CD4-positive, CD25-positive, alpha-beta regulatory T cell (primary cell): ENCODE results near the gene PLA2G2F. TPM values are rescaled to one million over a fixed set of nuclear protein-coding genes. Genes with fewer than 3 reads are reported as not detected.

Experiments
- ATAC-seq, 2 donors: fragments of 150-1000 bp; cut with Tn5 transposase; one replicate each; pipeline ENCODE4 v1.10.0; 2021; ENCODE audit warnings: low read depth in 2 of 2, moderate number of reproducible peaks in 2 of 2, moderate library complexity in 1 of 2
- DNase-seq, 3 donors: peaks; one replicate each; pipeline versions ENCODE4 v3.0.0 to v3.0.0-alpha.2; 2012 to 2022; ENCODE audit warnings: mixed read lengths in 1 of 3
- H3K27ac ChIP-seq: one replicate; pipeline ENCODE4 v1.7.0; 2013; ENCODE audit warnings: mild to moderate bottlenecking, low read length; ENCODE audit not compliant: insufficient read depth, poor library complexity, severe bottlenecking
- H3K27me3 ChIP-seq: one replicate; pipeline ENCODE4 v1.7.0; 2013; ENCODE audit warnings: low read length; ENCODE audit not compliant: control insufficient read depth, insufficient read depth
- H3K36me3 ChIP-seq: one replicate; pipeline ENCODE4 v1.7.0; 2013; ENCODE audit warnings: mild to moderate bottlenecking, low read length, moderate library complexity; ENCODE audit not compliant: control insufficient read depth, insufficient read depth
- H3K4me1 ChIP-seq: 2 replicates; pipeline ENCODE4 v1.7.0; 2013; ENCODE audit warnings: mild to moderate bottlenecking, low read length; ENCODE audit not compliant: insufficient read depth, control insufficient read depth, poor library complexity, severe bottlenecking
- H3K4me3 ChIP-seq: one replicate; pipeline ENCODE4 v1.7.0; 2013; ENCODE audit warnings: low read depth, mild to moderate bottlenecking, low read length, moderate library complexity
- H3K9me3 ChIP-seq, 2 experiments: 1 replicate in 1 of 2; 2 replicates in 1 of 2; pipeline ENCODE4 v1.7.0; 2013; ENCODE audit warnings: low read length in 2 of 2, mild to moderate bottlenecking in 1 of 2, moderate library complexity in 1 of 2; ENCODE audit not compliant: control insufficient read depth in 2 of 2
- H3K27ac Mint-ChIP-seq, 3 donors: one replicate each; pipeline ENCODE4 v1.8.0; 2020 to 2022; ENCODE audit warnings: mild to moderate bottlenecking in 3 of 3, mixed read lengths in 3 of 3, moderate library complexity in 2 of 3
- H3K27me3 Mint-ChIP-seq: one replicate; pipeline ENCODE4 v1.8.0; 2022; ENCODE audit warnings: mild to moderate bottlenecking, mixed read lengths
- H3K36me3 Mint-ChIP-seq: one replicate; pipeline ENCODE4 v1.8.0; 2020; ENCODE audit warnings: mixed read lengths
- H3K4me1 Mint-ChIP-seq, 4 donors: one replicate each; pipeline ENCODE4 v1.8.0; 2020 to 2022; ENCODE audit warnings: mixed read lengths in 4 of 4, mild to moderate bottlenecking in 1 of 4
- H3K4me3 Mint-ChIP-seq, 4 donors: one replicate each; pipeline ENCODE4 v1.8.0; 2020 to 2022; ENCODE audit warnings: mild to moderate bottlenecking in 4 of 4, mixed read lengths in 4 of 4, moderate library complexity in 3 of 4
- H3K9me3 Mint-ChIP-seq, 7 donors: one replicate each; pipeline ENCODE4 v1.8.0; 2020 to 2022; ENCODE audit warnings: mixed read lengths in 7 of 7, mild to moderate bottlenecking in 3 of 7, moderate library complexity in 2 of 7
- polyA plus RNA-seq, 4 donors: library from polyadenylated mRNA; unstranded; fragments of 300-500 nt; fragmentation: Illumina TruSeq; gene quantifications; one replicate each; pipeline ENCODE4 v1.2.3, GENCODE V29; 2021
- total RNA-seq: library from RNA; stranded (reverse); gene quantifications from one replicate; pipeline ENCODE4 v1.2.3, GENCODE V29; 2022

Gene PLA2G2F
- total and polyA plus RNA-seq, 5 donors from 2014 or later = not detected

DNA sequence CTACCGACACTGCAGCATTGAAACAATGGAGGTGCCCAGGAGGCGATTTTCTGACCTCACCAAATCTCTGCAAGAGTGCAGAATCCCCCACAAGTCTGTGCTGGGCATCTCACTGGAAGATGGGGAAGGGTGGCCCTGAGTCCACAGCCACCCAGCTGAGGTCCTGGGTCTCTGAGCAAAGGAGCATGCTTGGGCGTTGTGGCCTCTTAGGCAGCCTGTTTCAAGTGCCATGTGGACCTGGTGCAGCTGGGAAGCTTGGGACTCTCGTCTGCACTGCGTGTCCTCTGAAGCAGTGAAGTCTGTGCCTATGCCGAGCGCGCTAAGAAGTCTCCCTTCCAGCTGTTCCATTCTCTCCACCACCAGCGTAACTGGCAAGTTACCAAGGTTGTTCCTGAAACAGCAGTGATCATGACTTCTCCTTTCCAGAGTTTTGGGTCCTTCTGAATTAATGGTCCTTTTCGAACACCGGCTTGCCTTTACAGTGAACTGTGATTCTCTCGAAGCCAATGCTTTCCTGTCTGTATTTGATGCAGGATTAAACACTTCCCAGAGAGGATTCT is 52.2 kb downstream of the PLA2G2F start:
- no peaks in the 10 kb centered on the region for H3K27me3 ChIP-seq
- peaks cover 8% of the 10 kb centered on the region for H3K27me3 Mint-ChIP-seq
- ATAC-seq (no peak), DNase-seq (no peak)
- no peaks in the 10 kb centered on the region for H3K36me3 Mint-ChIP-seq
- H3K4me3 ChIP-seq = no peak overlapping the region
- peak overlapping the region in 1 of 3 donors; percentile 47 for H3K27ac Mint-ChIP-seq
- H3K4me1 ChIP-seq = peaks cover 11% of the 10 kb centered on the region
- no peak overlapping the region for H3K4me3 Mint-ChIP-seq
- no peaks in the 10 kb centered on the region for H3K36me3 ChIP-seq
- H3K9me3 ChIP-seq = no peaks in the 10 kb centered on the region
- no peak overlapping the region for H3K27ac ChIP-seq
- peaks cover 0 to 23% (median 17%) of the 10 kb centered on the region in 4 donors for H3K4me1 Mint-ChIP-seq
- no peaks in the 10 kb centered on the region for H3K9me3 Mint-ChIP-seq

DNA sequence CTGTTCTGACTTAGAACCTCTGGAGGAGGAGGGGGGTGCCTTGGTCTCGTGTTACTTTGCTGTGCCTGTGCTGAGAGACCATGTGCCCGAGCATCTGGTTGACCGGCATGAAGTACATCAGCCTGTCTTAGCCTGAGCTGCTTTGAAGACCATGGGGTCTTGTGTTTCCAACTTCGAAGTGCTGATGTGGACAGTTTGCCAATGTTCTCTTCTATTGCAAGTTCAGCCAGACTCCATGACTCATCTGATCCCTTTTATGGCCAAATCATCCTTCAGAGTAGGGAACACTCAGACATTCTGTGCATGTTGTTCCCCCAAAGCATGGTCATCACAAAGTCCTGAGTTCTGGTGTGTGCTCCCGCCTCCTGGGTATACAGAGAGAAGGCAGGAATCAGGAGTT is 53.2 kb downstream of the PLA2G2F start:
- H3K27me3 Mint-ChIP-seq = peaks cover 12% of the 10 kb centered on the region

DNA sequence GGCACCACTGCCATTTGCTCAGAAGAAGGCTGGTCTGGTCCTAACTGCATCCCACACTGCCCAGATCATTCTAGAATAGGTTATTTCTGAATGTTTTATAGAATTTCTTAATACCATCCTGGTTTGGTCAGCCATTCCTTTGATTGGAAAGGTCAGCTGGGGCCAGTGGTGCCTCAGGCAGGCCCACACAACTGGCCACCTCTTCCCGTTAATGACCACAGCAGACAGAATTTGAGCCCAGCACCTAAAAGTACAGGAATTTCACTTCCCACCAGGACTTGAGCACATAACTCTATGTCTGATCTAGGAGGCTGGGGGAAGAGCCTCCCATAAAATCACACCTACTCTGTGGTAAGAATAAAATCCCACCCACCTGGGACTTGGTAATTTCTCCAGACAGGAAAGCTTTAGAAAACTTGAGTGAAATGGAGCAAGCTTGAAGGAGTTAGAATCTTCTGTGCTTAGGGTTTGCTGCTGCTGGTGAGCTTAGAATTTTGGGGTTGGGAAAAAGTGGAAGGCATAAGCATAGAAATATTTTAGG is 53.8 kb downstream of the PLA2G2F start:
- Histone ChIP-seq H3K27me3 (no peaks in the 10 kb centered on the region), H3K4me3 (no peak overlapping the region), H3K9me3 (no peaks in the 10 kb centered on the region), H3K27ac (no peak overlapping the region), H3K36me3 (no peaks in the 10 kb centered on the region), H3K4me1 (no peaks in the 10 kb centered on the region)
- H3K4me3 Mint-ChIP-seq = no peak overlapping the region
- H3K27me3 Mint-ChIP-seq = peaks cover 12% of the 10 kb centered on the region
- no peak overlapping the region for H3K27ac Mint-ChIP-seq
- no peak for ATAC-seq
- H3K9me3 Mint-ChIP-seq = no peaks in the 10 kb centered on the region
- no peaks in the 10 kb centered on the region for H3K36me3 Mint-ChIP-seq
- DNase-seq = no peak
- H3K4me1 Mint-ChIP-seq = peaks cover 0 to 7% (median 4%) of the 10 kb centered on the region in 4 donors

More for the DNA sequence above, 53.2 kb downstream of the PLA2G2F start:
- peaks cover 0 to 13% (median 9%) of the 10 kb centered on the region in 4 donors for H3K4me1 Mint-ChIP-seq
- Histone ChIP-seq H3K36me3 (no peaks in the 10 kb centered on the region), H3K27me3 (no peaks in the 10 kb centered on the region), H3K9me3 (no peaks in the 10 kb centered on the region), H3K27ac (no peak overlapping the region), H3K4me3 (no peak overlapping the region), H3K4me1 (peaks cover 1% of the 10 kb centered on the region)
- no peak overlapping the region for H3K27ac Mint-ChIP-seq
- DNase-seq (no peak), ATAC-seq (no peak)
- H3K9me3 Mint-ChIP-seq = no peaks in the 10 kb centered on the region
- H3K36me3 Mint-ChIP-seq = no peaks in the 10 kb centered on the region
- no peak overlapping the region for H3K4me3 Mint-ChIP-seq

DNA sequence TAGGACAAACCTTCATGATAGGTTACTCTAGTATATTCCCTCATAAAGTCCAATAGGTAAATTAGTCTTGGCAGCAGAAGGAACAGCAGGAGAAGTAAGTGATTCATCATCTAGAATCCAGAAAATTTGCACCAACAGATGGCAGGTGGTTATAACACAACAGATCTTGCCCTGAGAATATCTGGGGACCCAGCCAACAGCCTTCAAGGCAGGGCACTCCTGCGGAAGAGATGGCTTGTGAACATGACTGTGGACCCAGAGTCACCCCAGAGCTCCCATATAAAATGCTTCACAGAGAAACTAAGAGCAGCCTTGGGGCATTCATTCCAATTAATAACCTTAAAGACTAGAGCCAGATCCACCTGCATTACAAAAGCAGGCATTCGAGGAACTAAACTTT is 55.1 kb downstream of the PLA2G2F start:
- Histone ChIP-seq H3K27me3 (peaks cover 3% of the 10 kb centered on the region), H3K36me3 (no peaks in the 10 kb centered on the region), H3K4me3 (no peak overlapping the region), H3K4me1 (no peaks in the 10 kb centered on the region), H3K9me3 (no peaks in the 10 kb centered on the region), H3K27ac (no peak overlapping the region)
- ATAC-seq (no peak), DNase-seq (no peak)
- Mint-ChIP-seq H3K27me3 (peaks cover 16% of the 10 kb centered on the region), H3K9me3 (no peaks in the 10 kb centered on the region), H3K36me3 (no peaks in the 10 kb centered on the region), H3K27ac (no peak overlapping the region), H3K4me1 (peaks cover 0 to 3% (median 0%) of the 10 kb centered on the region in 4 donors), H3K4me3 (no peak overlapping the region)

DNA sequence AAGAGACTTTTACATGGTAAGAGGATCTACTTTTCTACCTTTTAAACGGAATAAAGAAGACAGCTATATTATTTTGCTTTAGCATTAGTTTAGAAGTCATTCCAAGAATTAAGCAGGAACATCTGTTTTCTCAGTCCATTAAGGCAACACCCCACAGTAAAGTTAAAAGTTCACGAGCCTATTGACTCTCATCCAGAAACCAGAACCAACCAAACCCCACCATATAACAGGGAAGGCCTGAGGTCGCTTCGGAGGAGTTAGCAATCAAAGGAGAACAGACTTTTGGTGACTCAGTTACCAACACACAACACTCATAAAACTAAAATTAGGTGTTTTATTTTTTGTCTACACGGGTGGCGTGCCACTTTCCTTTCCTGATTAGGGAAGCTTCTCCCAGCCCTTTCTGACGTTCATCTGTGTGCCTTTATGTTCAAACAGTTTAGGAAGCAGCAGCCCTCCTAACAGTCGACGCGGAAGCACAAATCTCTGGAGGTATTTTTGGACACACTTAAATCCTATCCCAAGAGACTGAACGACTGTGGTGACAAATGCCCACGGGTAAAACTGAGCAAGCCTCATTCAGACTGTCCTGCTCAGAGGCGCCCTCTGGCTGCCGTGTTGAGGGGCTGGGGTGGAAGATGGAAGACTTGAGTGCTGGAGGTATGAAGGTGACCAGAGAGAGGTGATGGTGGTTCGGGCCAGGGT is 55.8 kb downstream of the PLA2G2F start:
- peak; percentile 40 to 68 (median 51) for DNase-seq
- peaks cover 3% of the 10 kb centered on the region for H3K27me3 ChIP-seq

DNA sequence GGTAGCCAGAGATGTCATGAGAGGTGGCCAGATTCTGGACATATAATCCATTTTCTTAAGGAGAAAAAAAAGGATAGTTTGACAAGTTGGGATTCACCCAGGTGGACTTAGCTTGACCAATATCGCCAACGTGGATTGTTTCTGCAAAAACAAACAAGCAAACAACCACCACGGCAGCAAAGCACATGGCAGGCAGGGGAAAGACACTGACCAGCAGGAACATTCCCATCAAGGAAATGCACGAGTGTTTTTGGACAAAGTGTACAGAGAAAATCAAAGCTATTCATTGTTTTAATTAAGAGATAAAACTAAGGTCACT is 56.3 kb downstream of the PLA2G2F start:
- H3K27ac ChIP-seq = no peak overlapping the region
- H3K36me3 ChIP-seq = no peaks in the 10 kb centered on the region
- peaks cover 3% of the 10 kb centered on the region for H3K27me3 ChIP-seq
- H3K4me3 Mint-ChIP-seq = no peak overlapping the region
- DNase-seq (no peak), ATAC-seq (no peak)
- H3K36me3 Mint-ChIP-seq = no peaks in the 10 kb centered on the region
- H3K9me3 Mint-ChIP-seq = no peaks in the 10 kb centered on the region
- H3K4me3 ChIP-seq = no peak overlapping the region
- H3K27me3 Mint-ChIP-seq = peaks cover 17% of the 10 kb centered on the region
- no peaks in the 10 kb centered on the region for H3K9me3 ChIP-seq
- peaks cover 0 to 3% (median 0%) of the 10 kb centered on the region in 4 donors for H3K4me1 Mint-ChIP-seq
- H3K4me1 ChIP-seq = no peaks in the 10 kb centered on the region
- no peak overlapping the region for H3K27ac Mint-ChIP-seq

More for the DNA sequence above, 55.8 kb downstream of the PLA2G2F start:
- peak; percentile 62 to 75 for ATAC-seq
- Mint-ChIP-seq H3K4me3 (no peak overlapping the region), H3K9me3 (no peaks in the 10 kb centered on the region), H3K4me1 (peaks cover 0 to 3% (median 0%) of the 10 kb centered on the region in 4 donors), H3K27ac (no peak overlapping the region), H3K27me3 (peaks cover 17% of the 10 kb centered on the region), H3K36me3 (no peaks in the 10 kb centered on the region)
- no peak overlapping the region for H3K27ac ChIP-seq
- no peaks in the 10 kb centered on the region for H3K4me1 ChIP-seq
- no peaks in the 10 kb centered on the region for H3K36me3 ChIP-seq
- H3K4me3 ChIP-seq = no peak overlapping the region
- H3K9me3 ChIP-seq = no peaks in the 10 kb centered on the region

DNA sequence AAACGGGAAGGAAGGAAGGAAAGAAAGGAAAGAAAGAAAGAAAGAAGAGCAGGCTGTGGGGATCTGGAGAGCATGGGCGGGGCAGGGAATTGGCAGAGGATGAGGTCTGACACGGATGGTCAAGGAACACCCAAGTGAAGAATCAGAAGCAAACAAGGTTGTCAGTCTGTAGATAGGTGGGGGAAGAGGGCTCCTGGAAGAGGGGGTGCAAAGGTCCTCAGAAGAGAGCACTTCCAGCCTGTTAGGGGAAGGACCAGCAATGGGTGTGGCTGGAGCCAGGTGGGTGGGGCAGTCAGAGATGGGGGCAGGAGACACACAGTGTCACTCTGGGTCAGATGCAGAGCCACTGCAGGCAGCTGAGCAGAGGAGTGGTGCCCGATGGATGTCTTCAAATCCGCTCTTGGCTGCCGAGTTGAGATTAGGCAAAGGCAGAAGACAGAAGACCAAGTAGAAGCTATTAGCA is 58.2 kb downstream of the PLA2G2F start:
- no peaks in the 10 kb centered on the region for H3K4me1 ChIP-seq
- Mint-ChIP-seq H3K36me3 (no peaks in the 10 kb centered on the region), H3K27me3 (peaks cover 17% of the 10 kb centered on the region), H3K27ac (no peak overlapping the region), H3K9me3 (no peaks in the 10 kb centered on the region), H3K4me3 (no peak overlapping the region), H3K4me1 (peaks cover 0 to 3% (median 0%) of the 10 kb centered on the region in 4 donors)
- H3K27ac ChIP-seq = no peak overlapping the region
- H3K4me3 ChIP-seq = no peak overlapping the region
- DNase-seq (no peak), ATAC-seq (no peak)
- no peaks in the 10 kb centered on the region for H3K36me3 ChIP-seq
- no peaks in the 10 kb centered on the region for H3K9me3 ChIP-seq
- peaks cover 3% of the 10 kb centered on the region for H3K27me3 ChIP-seq
